HG02938 (cell line): ENCODE measurements around the gene OSBP.
A peak's percentile ranks its signal among the peaks of the same experiment; 100 is the strongest.
"Not testable (repeated sequence)": the region's sequence is repeated elsewhere in the genome, so short reads cannot be mapped to it uniquely, and the experiment has no call there.

ENCODE experiments used
- ATAC-seq: cut with Tn5 transposase; IDR thresholded peaks from one replicate; pipeline ENCODE4 v1.9.1; 2021; ENCODE audit warnings: mild to moderate bottlenecking, moderate library complexity; ENCODE audit not compliant: unreplicated experiment

Gene OSBP

GRCh38 chr11:59555601-59556114, 59.9 kb downstream of the OSBP start:
- no peak for ATAC-seq

- no peak for ATAC-seq
Observed at GRCh38 chr11:59553323-59553722, 62.3 kb downstream of the OSBP start.

GRCh38 chr11:59552844-59553243, 62.7 kb downstream of the OSBP start:
- no peak for ATAC-seq

- ATAC-seq: no peak
Observed at GRCh38 chr11:59551659-59552521, 63.7 kb downstream of the OSBP start.

GRCh38 chr11:59550842-59551658, 64.5 kb downstream of the OSBP start:
- ATAC-seq: peak; percentile 42

- peak; percentile 84 for ATAC-seq
Observed at GRCh38 chr11:59550368-59550841, 65.2 kb downstream of the OSBP start.

GRCh38 chr11:59548309-59548656, 67.3 kb downstream of the OSBP start:
- no peak for ATAC-seq

GRCh38 chr11:59547605-59548308, 67.8 kb downstream of the OSBP start:
- not testable (repeated sequence) for ATAC-seq

- ATAC-seq: no peak
Observed at GRCh38 chr11:59545179-59546020, 70.2 kb downstream of the OSBP start.

- ATAC-seq: no peak
Observed at GRCh38 chr11:59544869-59545178, 70.8 kb downstream of the OSBP start.

GRCh38 chr11:59543713-59544112, 71.9 kb downstream of the OSBP start:
- ATAC-seq: not testable (repeated sequence)

- ATAC-seq: no peak
Observed at GRCh38 chr11:59542142-59542810, 73.3 kb downstream of the OSBP start.

- ATAC-seq: no peak
Observed at GRCh38 chr11:59534676-59535075, 80.9 kb downstream of the OSBP start.

- no peak for ATAC-seq
Observed at GRCh38 chr11:59532620-59533019, 83.0 kb downstream of the OSBP start.

- ATAC-seq: no peak
Observed at GRCh38 chr11:59528711-59529110, 86.9 kb downstream of the OSBP start.
